HG03457 (cell line): ENCODE data around the gene TUBB3.
"Not testable (repeated sequence)": the region's sequence is repeated elsewhere in the genome, so short reads cannot be mapped to it uniquely, and the experiment has no call there.

Experiments
- ATAC-seq: cut with Tn5 transposase; IDR thresholded peaks from one replicate; pipeline ENCODE4 v1.9.1; 2021; ENCODE audit warnings: moderate number of reproducible peaks; ENCODE audit not compliant: unreplicated experiment

TUBB3 gene

GRCh38 chr16:89917773-89918452 lies 5.2 kb upstream of the TUBB3 start:
- peak; percentile 55 for ATAC-seq

GRCh38 chr16:89918453-89919347 lies 4.4 kb upstream of the TUBB3 start, which contains the start of gene MC1R:
TSS of gene MC1R (plus strand) at chr16:89918862. CDS start at chr16:89919259, 397 bp downstream.
- ATAC-seq = no peak

- no peak for ATAC-seq
These were observed 3.4 kb upstream of the TUBB3 start for GRCh38 chr16:89919535-89920406.

GRCh38 chr16:89920723-89921122 lies 2.4 kb upstream of the TUBB3 start:
- no peak for ATAC-seq

GRCh38 chr16:89921131-89921701 lies 1.9 kb upstream of the TUBB3 start:
- ATAC-seq = no peak

- ATAC-seq = no peak
These were observed 1.3 kb upstream of the TUBB3 start for GRCh38 chr16:89921702-89922476.

GRCh38 chr16:89922477-89922883 lies 662 bp upstream of the TUBB3 start:
- no peak for ATAC-seq

- ATAC-seq = no peak
These were observed 626 bp downstream of the TUBB3 start for GRCh38 chr16:89923640-89924296.

- ATAC-seq = no peak
These were observed 1.3 kb downstream of the TUBB3 start for GRCh38 chr16:89924297-89924924.

GRCh38 chr16:89924925-89925307 lies 1.8 kb downstream of the TUBB3 start:
- ATAC-seq = no peak

GRCh38 chr16:89925596-89926079 lies 2.5 kb downstream of the TUBB3 start:
- no peak for ATAC-seq

GRCh38 chr16:89931305-89931896 lies 8.3 kb downstream of the TUBB3 start:
- ATAC-seq = no peak

GRCh38 chr16:89931964-89932363 lies 8.8 kb downstream of the TUBB3 start:
- ATAC-seq = no peak

- ATAC-seq = not testable (repeated sequence)
These were observed 10.9 kb downstream of the TUBB3 start for GRCh38 chr16:89934019-89934418.

- no peak for ATAC-seq
These were observed 11.7 kb downstream of the TUBB3 start for GRCh38 chr16:89934611-89935553.

- ATAC-seq = not testable (repeated sequence)
These were observed 12.5 kb downstream of the TUBB3 start for GRCh38 chr16:89935620-89936019.

GRCh38 chr16:89936034-89936433 lies 12.9 kb downstream of the TUBB3 start:
- no peak for ATAC-seq
